MM.1S (cell line): ENCODE measurements around the gene CREM.

Source experiments
- DNase-seq: peaks from one replicate; pipeline ENCODE4 v3.0.0-alpha.2; 2015
- H2AFZ ChIP-seq: fragments of 300-600 bp; sonication (generic); 2 replicates; pipeline ENCODE4 v1.6.0; 2016; ENCODE audit warnings: antibody characterized with exemption, low read length
- H3F3A ChIP-seq: fragments of 300-600 bp; sonication (generic); 2 replicates; pipeline ENCODE4 v1.6.1; 2016; ENCODE audit warnings: mild to moderate bottlenecking, antibody characterized with exemption, low read length, moderate library complexity, mixed read lengths; ENCODE audit not compliant: insufficient read depth
- H3K27ac ChIP-seq: fragments of 300-600 bp; sonication (generic); 2 replicates; pipeline ENCODE4 v1.5.1; 2016; ENCODE audit warnings: mild to moderate bottlenecking, low read length
- H3K27me3 ChIP-seq: fragments of 300-600 bp; sonication (generic); replicated peaks from 2 replicates; pipeline ENCODE4 v1.6.0; 2016; ENCODE audit warnings: low read length; ENCODE audit not compliant: insufficient read depth
- H3K36me3 ChIP-seq: fragments of 300-600 bp; sonication (generic); replicated peaks from 2 replicates; pipeline ENCODE4 v1.6.1; 2016; ENCODE audit warnings: mild to moderate bottlenecking, low read length, mixed read lengths; ENCODE audit not compliant: insufficient read depth
- H3K4me1 ChIP-seq: fragments of 300-600 bp; sonication (generic); 2 replicates; pipeline ENCODE4 v1.6.1; 2016; ENCODE audit warnings: low read length, mixed read lengths
- H3K4me2 ChIP-seq: fragments of 300-600 bp; sonication (generic); 2 replicates; pipeline ENCODE4 v1.6.0; 2016; ENCODE audit warnings: low read depth, low read length
- H3K4me3 ChIP-seq: fragments of 300-600 bp; sonication (generic); 2 replicates; pipeline ENCODE4 v1.5.1; 2016; ENCODE audit warnings: low read length, mixed read lengths
- H3K79me2 ChIP-seq: fragments of 300-600 bp; sonication (generic); 2 replicates; pipeline ENCODE4 v1.6.1; 2016; ENCODE audit warnings: mixed run types, low read length, mixed read lengths
- H3K9ac ChIP-seq: fragments of 300-600 bp; sonication (generic); 2 replicates; pipeline ENCODE4 v1.6.1; 2016; ENCODE audit warnings: low read length, mixed read lengths
- H3K9me2 ChIP-seq: fragments of 300-600 bp; sonication (generic); replicated peaks from 2 replicates; pipeline ENCODE4 v1.6.1; 2016; ENCODE audit warnings: mild to moderate bottlenecking, low read length, mixed read lengths; ENCODE audit not compliant: insufficient read depth
- H3K9me3 ChIP-seq: fragments of 300-600 bp; sonication (generic); replicated peaks from 2 replicates; pipeline ENCODE4 v1.6.1; 2016; ENCODE audit warnings: mild to moderate bottlenecking, low read length, mixed read lengths; ENCODE audit not compliant: insufficient read depth
- H4K20me1 ChIP-seq: fragments of 300-600 bp; sonication (generic); 2 replicates; pipeline ENCODE4 v1.6.1; 2016; ENCODE audit warnings: mild to moderate bottlenecking, low read length, moderate library complexity, mixed read lengths; ENCODE audit not compliant: insufficient read depth
- EZH2 ChIP-seq: fragments of 300-600 bp; sonication (generic); optimal IDR thresholded peaks from 2 replicates; pipeline ENCODE3; 2017; ENCODE audit warnings: low read depth, mild to moderate bottlenecking, antibody characterized with exemption, low read length, mixed read lengths
- EZH2phosphoT487 ChIP-seq: fragments of 300-600 bp; sonication (generic); IDR thresholded peaks from 2 replicates; pipeline ENCODE4 v1.6.1; 2018; ENCODE audit warnings: antibody characterized with exemption, low read length
- TF ChIP-seq, protein P1 (sequence below): fragments of 300-600 bp; sonication (generic); IDR thresholded peaks from 2 replicates; pipeline ENCODE4 v1.5.1; 2016; ENCODE audit warnings: antibody characterized with exemption, low read length, mixed read lengths

Gene CREM

GRCh38 chr10:35119378-35119777, 7.3 kb upstream of the CREM start:
- H3K4me2 ChIP-seq: no peak overlapping the region
- no peak overlapping the region for H3K27ac ChIP-seq
- TF ChIP-seq EZH2phosphoT487 (no peak), EZH2 (no peak)
- TF ChIP-seq, protein P1, sequence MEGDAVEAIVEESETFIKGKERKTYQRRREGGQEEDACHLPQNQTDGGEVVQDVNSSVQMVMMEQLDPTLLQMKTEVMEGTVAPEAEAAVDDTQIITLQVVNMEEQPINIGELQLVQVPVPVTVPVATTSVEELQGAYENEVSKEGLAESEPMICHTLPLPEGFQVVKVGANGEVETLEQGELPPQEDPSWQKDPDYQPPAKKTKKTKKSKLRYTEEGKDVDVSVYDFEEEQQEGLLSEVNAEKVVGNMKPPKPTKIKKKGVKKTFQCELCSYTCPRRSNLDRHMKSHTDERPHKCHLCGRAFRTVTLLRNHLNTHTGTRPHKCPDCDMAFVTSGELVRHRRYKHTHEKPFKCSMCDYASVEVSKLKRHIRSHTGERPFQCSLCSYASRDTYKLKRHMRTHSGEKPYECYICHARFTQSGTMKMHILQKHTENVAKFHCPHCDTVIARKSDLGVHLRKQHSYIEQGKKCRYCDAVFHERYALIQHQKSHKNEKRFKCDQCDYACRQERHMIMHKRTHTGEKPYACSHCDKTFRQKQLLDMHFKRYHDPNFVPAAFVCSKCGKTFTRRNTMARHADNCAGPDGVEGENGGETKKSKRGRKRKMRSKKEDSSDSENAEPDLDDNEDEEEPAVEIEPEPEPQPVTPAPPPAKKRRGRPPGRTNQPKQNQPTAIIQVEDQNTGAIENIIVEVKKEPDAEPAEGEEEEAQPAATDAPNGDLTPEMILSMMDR: no peak
- no peaks in the 10 kb centered on the region for H3K9me3 ChIP-seq
- no peaks in the 10 kb centered on the region for H3K9me2 ChIP-seq
- H3K4me1 ChIP-seq: no peaks in the 10 kb centered on the region
- H3K9ac ChIP-seq: no peak overlapping the region
- no peak overlapping the region for H2AFZ ChIP-seq
- no peaks in the 10 kb centered on the region for H3F3A ChIP-seq
- no peaks in the 10 kb centered on the region for H3K79me2 ChIP-seq
- no peak overlapping the region for H3K4me3 ChIP-seq
- no peak for DNase-seq
- no peaks in the 10 kb centered on the region for H4K20me1 ChIP-seq
- H3K36me3 ChIP-seq: no peaks in the 10 kb centered on the region
- no peaks in the 10 kb centered on the region for H3K27me3 ChIP-seq

DNA sequence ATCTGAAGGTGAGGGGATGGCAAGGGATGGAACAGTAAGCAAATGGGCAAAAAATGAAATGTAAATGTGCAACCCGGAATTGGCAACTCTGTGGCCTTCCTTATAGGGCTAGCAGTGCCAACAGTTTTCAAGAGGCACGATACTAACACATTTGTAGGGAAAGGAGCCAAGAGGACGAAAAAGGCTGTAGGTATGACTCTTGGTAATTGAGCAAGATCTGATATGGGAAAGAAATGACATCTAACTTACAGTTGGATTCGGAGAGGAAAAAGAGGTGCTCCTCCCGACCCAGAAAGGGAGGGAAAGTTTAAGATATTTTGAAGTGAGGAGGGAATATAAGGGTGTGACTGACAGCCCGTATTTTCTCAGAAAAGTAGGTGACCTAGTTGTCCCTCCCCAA, 2.1 kb upstream of the CREM start:
- no peak overlapping the region for H3K4me3 ChIP-seq
- no peak overlapping the region for H2AFZ ChIP-seq
- DNase-seq: no peak
- H3K27me3 ChIP-seq: no peaks in the 10 kb centered on the region
- H3F3A ChIP-seq: peaks cover 5% of the 10 kb centered on the region; the same call in 1 of the 2 replicates
- no peaks in the 10 kb centered on the region for H4K20me1 ChIP-seq
- no peak overlapping the region for H3K4me2 ChIP-seq
- H3K9ac ChIP-seq: no peak overlapping the region
- no peaks in the 10 kb centered on the region for H3K9me2 ChIP-seq
- no peaks in the 10 kb centered on the region for H3K9me3 ChIP-seq
- TF ChIP-seq EZH2: no peak
- H3K27ac ChIP-seq: no peak overlapping the region
- no peaks in the 10 kb centered on the region for H3K36me3 ChIP-seq
- H3K4me1 ChIP-seq: peaks cover 7% of the 10 kb centered on the region; the same call in 1 of the 2 replicates
- peaks cover 10% of the 10 kb centered on the region for H3K79me2 ChIP-seq

DNA sequence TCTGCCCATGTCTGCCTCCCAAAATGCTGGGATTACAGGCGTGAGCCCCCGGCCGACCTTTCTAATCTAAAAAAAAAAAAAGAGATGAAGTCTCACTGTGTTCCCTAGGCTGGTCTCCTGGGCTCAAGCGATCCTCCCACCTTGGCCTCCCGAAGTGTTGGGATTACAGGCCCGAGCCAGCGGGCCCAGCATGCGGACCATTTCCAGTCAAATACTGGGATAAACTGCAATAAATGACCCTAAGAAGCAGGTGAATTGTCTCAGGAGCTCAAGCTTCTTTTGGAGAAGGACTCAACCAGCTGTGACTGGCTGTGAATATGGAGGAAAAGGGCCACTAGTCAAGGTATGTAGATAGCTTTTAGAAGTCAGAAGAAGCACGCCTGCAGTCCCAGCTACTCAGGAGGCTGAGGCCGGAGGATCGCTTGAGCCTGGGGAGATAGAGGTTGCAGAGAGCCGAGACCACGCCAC, 550 bp upstream of the CREM start:
- Histone ChIP-seq H3K9me3 (no peaks in the 10 kb centered on the region), H3K4me2 (peak overlapping the region; percentile 52; the same call in 1 of the 2 replicates), H3K9ac (peak overlapping the region; percentile 99), H3K36me3 (no peaks in the 10 kb centered on the region), H3K27ac (peak overlapping the region; percentile 97; the same call in 1 of the 2 replicates), H4K20me1 (no peaks in the 10 kb centered on the region), H3K4me3 (peak overlapping the region; percentile 55), H3K27me3 (no peaks in the 10 kb centered on the region), H2AFZ (peak overlapping the region; percentile 59), H3K79me2 (peaks cover 10% of the 10 kb centered on the region), H3F3A (peaks cover 9% of the 10 kb centered on the region), H3K4me1 (peaks cover 7% of the 10 kb centered on the region; the same call in 1 of the 2 replicates), H3K9me2 (no peaks in the 10 kb centered on the region)
- no peak for DNase-seq
- TF ChIP-seq, protein P1: no peak

DNA sequence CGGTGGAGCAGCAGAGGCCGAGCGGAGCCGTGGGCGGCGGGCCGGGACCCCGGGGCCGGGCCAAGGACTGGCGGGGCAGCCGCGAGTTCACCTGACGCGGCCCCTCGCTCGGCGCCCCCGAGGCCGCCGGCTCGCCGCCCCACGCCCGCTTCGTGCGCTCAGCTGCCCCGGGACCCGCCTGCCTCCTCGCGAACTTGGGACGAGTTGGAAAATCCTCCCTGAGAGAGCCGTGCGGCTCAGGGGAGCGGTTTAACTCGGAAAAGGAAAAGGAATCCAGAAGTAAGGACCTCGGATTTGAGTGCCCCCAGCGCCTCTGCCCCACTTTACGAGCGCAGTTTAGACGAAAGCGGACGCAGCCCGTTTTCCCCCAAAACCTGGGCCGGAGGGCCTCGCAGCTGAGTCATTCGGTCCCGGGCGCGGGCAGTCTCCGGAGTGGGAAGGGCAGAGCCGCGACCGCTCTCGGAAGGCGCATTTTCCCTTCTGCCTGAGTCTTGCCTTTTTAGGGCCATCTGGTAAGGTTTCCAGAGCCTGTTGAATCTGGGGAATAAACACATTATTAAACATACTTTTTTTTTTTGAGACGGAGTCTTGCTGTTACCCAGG, 744 bp downstream of the CREM start:
- no peaks in the 10 kb centered on the region for H3K9me3 ChIP-seq

More for the DNA sequence above, 744 bp downstream of the CREM start:
- DNase-seq: peak; percentile 53
- H3K27ac ChIP-seq: peak overlapping the region; percentile 97
- peaks cover 9% of the 10 kb centered on the region for H3F3A ChIP-seq
- peak overlapping the region; percentile 73 for H3K4me2 ChIP-seq
- H2AFZ ChIP-seq: peak overlapping the region; percentile 64
- no peak for TF ChIP-seq EZH2
- no peak for TF ChIP-seq EZH2phosphoT487
- TF ChIP-seq, protein P1: no peak
- H3K9me2 ChIP-seq: no peaks in the 10 kb centered on the region
- H3K4me1 ChIP-seq: peaks cover 15% of the 10 kb centered on the region
- H3K4me3 ChIP-seq: peak overlapping the region; percentile 96
- H3K79me2 ChIP-seq: peaks cover 12% of the 10 kb centered on the region
- no peaks in the 10 kb centered on the region for H3K36me3 ChIP-seq
- no peaks in the 10 kb centered on the region for H4K20me1 ChIP-seq
- H3K27me3 ChIP-seq: no peaks in the 10 kb centered on the region
- peak overlapping the region; percentile 99 for H3K9ac ChIP-seq
